Tibial artery (tissue), 4 donors: ENCODE data around the gene CTTNBP2.

Experiments
- DNase-seq, 2 donors: peaks; one replicate each; pipeline ENCODE4 v3.0.0-alpha.2; 2019
- H3K27ac ChIP-seq, 2 donors: fragments of 200-600 bp; sonication (generic) in 1 of 2; 1 replicate in 1 of 2; 2 replicates in 1 of 2; pipeline ENCODE4 v1.5.1; 2018 to 2019; ENCODE audit warnings: mild to moderate bottlenecking in 1 of 2
- H3K27me3 ChIP-seq, 2 donors: fragments of 200-600 bp; sonication (generic) in 1 of 2; one replicate each; pipeline versions ENCODE4 v1.5.1 to v1.6.0; 2016 to 2019
- H3K36me3 ChIP-seq, 3 donors: fragments of 200-600 bp; sonication (generic) in 2 of 3; one replicate each; pipeline ENCODE4 v1.5.1; 2016 to 2019; ENCODE audit warnings: mild to moderate bottlenecking in 2 of 3
- H3K4me1 ChIP-seq, 4 donors: fragments of 200-600 bp; sonication (generic) in 2 of 4; 1 replicate in 3 of 4; 2 replicates in 1 of 4; pipeline ENCODE4 v1.5.1; 2016 to 2019
- H3K4me3 ChIP-seq, 2 donors: fragments of 200-600 bp; sonication (generic) in 1 of 2; 1 replicate in 1 of 2; 2 replicates in 1 of 2; pipeline ENCODE4 v1.5.1; 2018 to 2019; ENCODE audit warnings: mild to moderate bottlenecking in 2 of 2
- H3K9me3 ChIP-seq, 3 donors: fragments of 200-600 bp; sonication (generic) in 1 of 3; one replicate each; pipeline ENCODE4 v1.5.1; 2016 to 2019
- CTCF ChIP-seq, 2 experiments: fragments of 200-600 bp in 1 of 2; fragments of 450-650 bp in 1 of 2; IDR thresholded peaks; one replicate each; pipeline ENCODE4 v1.5.1; 2017 to 2019; ENCODE audit warnings: antibody characterized with exemption in 2 of 2, mild to moderate bottlenecking in 1 of 2, moderate library complexity in 1 of 2
- intact Hi-C: fragments of 100-400 bp; cut with DNase I; formaldehyde crosslinking; loops from one replicate; pipeline ENCODE4 v1.15.0; 2023; ENCODE audit warnings: low total_unique reads

Gene CTTNBP2

GRCh38 chr7:117791877-117792780, 81.1 kb downstream of the CTTNBP2 start:
- no peak for DNase-seq
- H3K27me3 ChIP-seq: no peaks in the 10 kb centered on the region
- no peak overlapping the region for H3K4me3 ChIP-seq
- H3K27ac ChIP-seq: no peak overlapping the region
- no peaks in the 10 kb centered on the region for H3K4me1 ChIP-seq
- intact Hi-C loops: no loop called here
- H3K9me3 ChIP-seq: no peaks in the 10 kb centered on the region
- TF ChIP-seq CTCF (IDR thresholded peaks at IDR 0.05): no peak
- H3K36me3 ChIP-seq: peaks cover 0 to 17% (median 16%) of the 10 kb centered on the region in 3 donors

GRCh38 chr7:117790731-117791130, 82.5 kb downstream of the CTTNBP2 start:
- H3K9me3 ChIP-seq: no peaks in the 10 kb centered on the region
- TF ChIP-seq CTCF (IDR thresholded peaks at IDR 0.05): no peak
- H3K27ac ChIP-seq: no peak overlapping the region
- DNase-seq: no peak
- H3K36me3 ChIP-seq: peaks cover 0 to 17% (median 16%) of the 10 kb centered on the region in 3 donors
- H3K4me3 ChIP-seq: no peak overlapping the region
- H3K27me3 ChIP-seq: no peaks in the 10 kb centered on the region
- intact Hi-C loops: no loop called here
- H3K4me1 ChIP-seq: no peaks in the 10 kb centered on the region

GRCh38 chr7:117790251-117790650, 83.0 kb downstream of the CTTNBP2 start:
- Histone ChIP-seq H3K4me1 (no peaks in the 10 kb centered on the region), H3K4me3 (no peak overlapping the region), H3K9me3 (no peaks in the 10 kb centered on the region), H3K36me3 (peaks cover 0 to 17% (median 16%) of the 10 kb centered on the region in 3 donors), H3K27me3 (no peaks in the 10 kb centered on the region), H3K27ac (no peak overlapping the region)
- intact Hi-C loops: no loop called here
- TF ChIP-seq CTCF (IDR thresholded peaks at IDR 0.05): no peak
- DNase-seq: no peak

- Histone ChIP-seq H3K27ac (no peak overlapping the region), H3K4me1 (peaks cover 0 to 19% (median 3%) of the 10 kb centered on the region in 4 donors), H3K9me3 (no peaks in the 10 kb centered on the region), H3K27me3 (no peaks in the 10 kb centered on the region), H3K4me3 (no peak overlapping the region), H3K36me3 (no peaks in the 10 kb centered on the region)
- no peak for DNase-seq
- no peak for TF ChIP-seq CTCF (IDR thresholded peaks at IDR 0.05)
- intact Hi-C loops: no loop called here
These were observed 87.8 kb downstream of the CTTNBP2 start for GRCh38 chr7:117785431-117785830.

- H3K9me3 ChIP-seq: no peaks in the 10 kb centered on the region
- no peaks in the 10 kb centered on the region for H3K36me3 ChIP-seq
- no peak for DNase-seq
- intact Hi-C loops: no loop called here
- H3K27me3 ChIP-seq: no peaks in the 10 kb centered on the region
- no peak overlapping the region for H3K4me3 ChIP-seq
- peaks cover 0 to 28% (median 4%) of the 10 kb centered on the region in 4 donors for H3K4me1 ChIP-seq
- no peak overlapping the region for H3K27ac ChIP-seq
- no peak for TF ChIP-seq CTCF (IDR thresholded peaks at IDR 0.05)
These were observed 88.9 kb downstream of the CTTNBP2 start for GRCh38 chr7:117784315-117784714.
